B cell (primary cell): ENCODE results near the gene LYST. TPM values are rescaled to one million over a fixed set of nuclear protein-coding genes. Genes with fewer than 3 reads are reported as not detected.

ENCODE experiments used
- ATAC-seq: fragments of 200-7000 bp; cut with Tn5 transposase; one replicate; pipeline ENCODE4 v1.10.0; 2021; ENCODE audit warnings: low read depth, mild to moderate bottlenecking, moderate number of reproducible peaks, moderate library complexity
- CTCF ChIA-PET: fragments of 350-600 bp; sonication (Branson Sonifier 250); formaldehyde crosslinking; loops from one replicate; lab custom pipeline; 2021; ENCODE audit warnings: antibody characterized with exemption, inconsistent platforms; lab: Charles Lee
- POLR2A ChIA-PET: fragments of 350-600 bp; sonication (Branson Sonifier 250); formaldehyde crosslinking; loops from one replicate; lab custom pipeline; 2021; ENCODE audit warnings: antibody characterized with exemption; lab: Charles Lee
- DNase-seq: peaks from one replicate; pipeline ENCODE4 v3.0.0; 2013
- H2AFZ ChIP-seq: 2 replicates; pipeline ENCODE4 v1.6.1; 2012; ENCODE audit warnings: mild to moderate bottlenecking, low read depth, low read length; ENCODE audit not compliant: insufficient read depth, poor library complexity, severe bottlenecking
- H3K27ac ChIP-seq, 2 donors: 1 replicate in 1 of 2; 2 replicates in 1 of 2; pipeline ENCODE4 v1.5.1; 2012 to 2013; ENCODE audit warnings: low read length in 2 of 2, mild to moderate bottlenecking in 2 of 2, moderate library complexity in 1 of 2
- H3K27me3 ChIP-seq, 4 experiments: fragments of 200-600 bp in 1 of 4; sonication (generic) in 1 of 4; replicated peaks in 1 of 4; 1 replicate in 2 of 4; 2 replicates in 2 of 4; pipeline versions ENCODE4 v1.6.1 to v1.7.0; 2013 to 2016; ENCODE audit warnings: low read length in 3 of 4, mild to moderate bottlenecking in 2 of 4, mixed read lengths in 1 of 4, moderate library complexity in 1 of 4; ENCODE audit not compliant: insufficient read depth in 4 of 4, control insufficient read depth in 3 of 4; ENCODE audit errors: control extremely low read depth in 1 of 4
- H3K36me3 ChIP-seq, 2 experiments: replicated peaks in 1 of 2; 1 replicate in 1 of 2; 2 replicates in 1 of 2; pipeline versions ENCODE4 v1.6.1 to v1.7.1; 2013; ENCODE audit warnings: low read length in 1 of 2; ENCODE audit not compliant: insufficient read depth in 2 of 2, control insufficient read depth in 1 of 2; ENCODE audit errors: control extremely low read depth in 1 of 2, extremely low read depth in 1 of 2
- H3K4me1 ChIP-seq, 2 donors: fragments of 200-600 bp in 1 of 2; sonication (generic) in 1 of 2; 1 replicate in 1 of 2; 2 replicates in 1 of 2; pipeline versions ENCODE4 v1.5.1 to v1.6.1; 2013 to 2017; ENCODE audit warnings: low read length in 2 of 2; ENCODE audit not compliant: control insufficient read depth in 2 of 2, insufficient read depth in 2 of 2
- H3K4me2 ChIP-seq: replicated peaks from 2 replicates; pipeline ENCODE3; 2012; ENCODE audit warnings: mild to moderate bottlenecking, low read depth, low read length; ENCODE audit not compliant: poor library complexity, severe bottlenecking
- H3K4me3 ChIP-seq, 5 experiments: fragments of 200-600 bp in 1 of 5; sonication (generic) in 1 of 5; 1 replicate in 3 of 5; 2 replicates in 2 of 5; pipeline versions ENCODE4 v1.5.1 to v1.7.0; 2011 to 2016; ENCODE audit warnings: low read length in 4 of 5, mild to moderate bottlenecking in 4 of 5, low read depth in 2 of 5, control low read depth in 1 of 5, moderate library complexity in 1 of 5; ENCODE audit not compliant: insufficient read depth in 1 of 5; ENCODE audit errors: control extremely low read depth in 1 of 5, extremely low read depth in 1 of 5
- H3K79me2 ChIP-seq: fragments of 200-600 bp; sonication (generic); one replicate; pipeline ENCODE4 v1.6.0; 2016; ENCODE audit warnings: low read length; ENCODE audit not compliant: control insufficient read depth, insufficient read depth
- H3K9ac ChIP-seq: fragments of 200-600 bp; sonication (generic); 2 replicates; pipeline ENCODE4 v1.6.1; 2017; ENCODE audit warnings: mild to moderate bottlenecking, low read length, moderate library complexity
- H3K9me3 ChIP-seq, 3 donors: one replicate each; pipeline versions ENCODE4 v1.6.1 to v1.7.1; 2013; ENCODE audit warnings: low read length in 2 of 3; ENCODE audit not compliant: control insufficient read depth in 2 of 3, insufficient read depth in 1 of 3; ENCODE audit errors: control extremely low read depth in 1 of 3
- H4K20me1 ChIP-seq: 2 replicates; pipeline ENCODE4 v1.6.0; 2012; ENCODE audit warnings: mild to moderate bottlenecking, low read length; ENCODE audit not compliant: insufficient read depth, control insufficient read depth, poor library complexity, severe bottlenecking
- H3K27ac Mint-ChIP-seq: one replicate; pipeline ENCODE4 v1.8.0; 2021; ENCODE audit warnings: mixed read lengths
- H3K27me3 Mint-ChIP-seq: one replicate; pipeline ENCODE4 v1.8.0; 2021; ENCODE audit warnings: mixed read lengths
- H3K4me1 Mint-ChIP-seq: one replicate; pipeline ENCODE4 v1.8.0; 2021; ENCODE audit warnings: mixed read lengths
- H3K4me3 Mint-ChIP-seq: one replicate; pipeline ENCODE4 v1.8.0; 2021; ENCODE audit warnings: mixed read lengths
- H3K9me3 Mint-ChIP-seq: one replicate; pipeline ENCODE4 v1.8.0; 2022; ENCODE audit warnings: mixed read lengths; ENCODE audit not compliant: insufficient read depth
- EZH2 ChIP-seq: IDR thresholded peaks from 2 replicates; pipeline ENCODE4 v1.6.1; 2012; ENCODE audit warnings: borderline replicate concordance, low read depth, mild to moderate bottlenecking, moderate library complexity, low read length; ENCODE audit not compliant: insufficient read depth, poor library complexity, severe bottlenecking
- WGBS: methylation state at CpG from one replicate; pipeline ENCODE4 v1.1.5; 2013; ENCODE audit warnings: missing lambda C conversion rate; ENCODE audit not compliant: insufficient coverage; 5-methylcytosine and 5-hydroxymethylcytosine counted together
- intact Hi-C: fragments of 100-400 bp; cut with micrococcal nuclease; formaldehyde crosslinking; loops from one replicate; pipeline ENCODE4 v1.10.0; 2022
- polyA plus RNA-seq: library from polyadenylated mRNA; depleted of rRNA; stranded (reverse); fragments of >200 nt; gene quantifications from 2 replicates; pipeline ENCODE4 v1.2.3, GENCODE V29; 2012
- total RNA-seq, 2 donors: library from RNA; stranded (reverse); fragments of 120-200 nt in 1 of 2; gene quantifications; 1 replicate in 1 of 2; 2 replicates in 1 of 2; pipeline versions ENCODE4 v1.2.3 to v1.2.4, GENCODE V29; 2013 to 2022
- TF ChIP-seq, protein P1 (sequence below): fragments of 200-600 bp; IDR thresholded peaks from one replicate; pipeline ENCODE4 v1.8.0; 2022; ENCODE audit warnings: antibody characterized with exemption, mild to moderate bottlenecking

LYST gene
- total and polyA plus RNA-seq, 2 donors (not counting 1 experiment from before 2014, with no cell fraction given), result 50.4 to 120 TPM

GRCh38 chr1:235875036-235875597 is 8.4 kb upstream of the LYST start:
- POLR2A ChIA-PET, result interaction anchor here (1.8 kb wide), 1 partner anchor 7 kb away, joined by 8 read pairs; no protein-coding TSS in a partner anchor
- Histone ChIP-seq H4K20me1 (no peaks in the 10 kb centered on the region), H3K27me3 (no peaks in the 10 kb centered on the region), H3K36me3 (no peaks in the 10 kb centered on the region), H3K4me2 (no peak overlapping the region), H3K79me2 (peaks cover 4% of the 10 kb centered on the region), H3K4me1 (peaks cover 28 to 29% of the 10 kb centered on the region in 2 donors), H3K4me3 (no peak overlapping the region), H3K27ac (no peak overlapping the region), H3K9me3 (peaks cover 0 to 5% (median 0%) of the 10 kb centered on the region in 3 donors), H3K9ac (no peak overlapping the region), H2AFZ (no peak overlapping the region)
- Mint-ChIP-seq H3K27ac (no peak overlapping the region), H3K9me3 (no peaks in the 10 kb centered on the region), H3K4me1 (peaks cover 38% of the 10 kb centered on the region), H3K4me3 (no peak overlapping the region), H3K27me3 (no peaks in the 10 kb centered on the region)
- ATAC-seq (no peak), DNase-seq (no peak)
- WGBS, result no CpG with 5 or more reads among the region's 4 CpGs
- TF ChIP-seq EZH2, result no peak
- TF ChIP-seq, protein P1, sequence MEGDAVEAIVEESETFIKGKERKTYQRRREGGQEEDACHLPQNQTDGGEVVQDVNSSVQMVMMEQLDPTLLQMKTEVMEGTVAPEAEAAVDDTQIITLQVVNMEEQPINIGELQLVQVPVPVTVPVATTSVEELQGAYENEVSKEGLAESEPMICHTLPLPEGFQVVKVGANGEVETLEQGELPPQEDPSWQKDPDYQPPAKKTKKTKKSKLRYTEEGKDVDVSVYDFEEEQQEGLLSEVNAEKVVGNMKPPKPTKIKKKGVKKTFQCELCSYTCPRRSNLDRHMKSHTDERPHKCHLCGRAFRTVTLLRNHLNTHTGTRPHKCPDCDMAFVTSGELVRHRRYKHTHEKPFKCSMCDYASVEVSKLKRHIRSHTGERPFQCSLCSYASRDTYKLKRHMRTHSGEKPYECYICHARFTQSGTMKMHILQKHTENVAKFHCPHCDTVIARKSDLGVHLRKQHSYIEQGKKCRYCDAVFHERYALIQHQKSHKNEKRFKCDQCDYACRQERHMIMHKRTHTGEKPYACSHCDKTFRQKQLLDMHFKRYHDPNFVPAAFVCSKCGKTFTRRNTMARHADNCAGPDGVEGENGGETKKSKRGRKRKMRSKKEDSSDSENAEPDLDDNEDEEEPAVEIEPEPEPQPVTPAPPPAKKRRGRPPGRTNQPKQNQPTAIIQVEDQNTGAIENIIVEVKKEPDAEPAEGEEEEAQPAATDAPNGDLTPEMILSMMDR, result no peak
- intact Hi-C loops, result no loop called here
- CTCF ChIA-PET, result interaction anchor here (0.8 to 2.1 kb wide), 3 partner anchors 9 to 97 kb away, joined by 3 to 5 read pairs (median 4); partner anchors contain the start of gene LYST

- ChIA-PET POLR2A (no interaction called here), CTCF (interaction anchor here (0.8 to 2.1 kb wide), 3 partner anchors 8 to 98 kb away, joined by 3 to 5 read pairs (median 4); partner anchors contain the start of gene LYST)
- H3K9me3 ChIP-seq, result peaks cover 0 to 5% (median 0%) of the 10 kb centered on the region in 3 donors
- peaks cover 19 to 22% of the 10 kb centered on the region in 2 donors for H3K4me1 ChIP-seq
- H3K27me3 ChIP-seq, result no peaks in the 10 kb centered on the region
- Mint-ChIP-seq H3K27ac (no peak overlapping the region), H3K9me3 (no peaks in the 10 kb centered on the region), H3K27me3 (no peaks in the 10 kb centered on the region), H3K4me1 (peaks cover 34% of the 10 kb centered on the region), H3K4me3 (no peak overlapping the region)
- intact Hi-C loops, result no loop called here
- H2AFZ ChIP-seq, result no peak overlapping the region
- no peaks in the 10 kb centered on the region for H3K36me3 ChIP-seq
- DNase-seq, result no peak
- no peaks in the 10 kb centered on the region for H4K20me1 ChIP-seq
- TF ChIP-seq, protein P1, result no peak
- no peak for TF ChIP-seq EZH2
- H3K4me3 ChIP-seq, result no peak overlapping the region
- ATAC-seq, result no peak
- no peak overlapping the region for H3K27ac ChIP-seq
- H3K4me2 ChIP-seq, result no peak overlapping the region
- peaks cover 4% of the 10 kb centered on the region for H3K79me2 ChIP-seq
- 57% methylated on average over 1 of the region's 4 CpGs for WGBS
- no peak overlapping the region for H3K9ac ChIP-seq
Measured at GRCh38 chr1:235874261-235874660, 7.6 kb upstream of the LYST start.
